Natural killer cell treated with Interleukin-12 subunit alpha and Interleukin-12 subunit beta and Interleukin-15 and Interleukin-18, amount 100 ng/mL, for 72 hours (primary cell): Measurements from ENCODE around the gene S100A14. TPM values are rescaled to one million over a fixed set of nuclear protein-coding genes. Genes with fewer than 3 reads are reported as not detected.

Source experiments
- ATAC-seq, 2 donors: fragments of 150-1000 bp; cut with Tn5 transposase in 1 of 2; sonication (Bioruptor Pico), chemical (Tn5 transposase) in 1 of 2; 2 replicates each; pipeline ENCODE4 v1.10.0; 2021
- DNase-seq: peaks from one replicate; pipeline ENCODE4 v3.0.0; 2022; ENCODE audit warnings: low spot score
- H3K27ac Mint-ChIP-seq, 2 donors: 1 replicate in 1 of 2; 2 replicates in 1 of 2; pipeline ENCODE4 v1.8.0; 2022; ENCODE audit warnings: mixed read lengths in 2 of 2, mild to moderate bottlenecking in 1 of 2, moderate library complexity in 1 of 2
- H3K27me3 Mint-ChIP-seq, 2 donors: 1 replicate in 1 of 2; 2 replicates in 1 of 2; pipeline ENCODE4 v1.8.0; 2022; ENCODE audit warnings: mixed read lengths in 2 of 2
- H3K36me3 Mint-ChIP-seq: one replicate; pipeline ENCODE4 v1.8.0; 2022; ENCODE audit warnings: mixed read lengths
- H3K4me1 Mint-ChIP-seq, 2 donors: 1 replicate in 1 of 2; 2 replicates in 1 of 2; pipeline ENCODE4 v1.8.0; 2022; ENCODE audit warnings: low read depth in 2 of 2, mixed read lengths in 2 of 2, mild to moderate bottlenecking in 1 of 2
- H3K4me3 Mint-ChIP-seq: one replicate; pipeline ENCODE4 v1.8.0; 2022; ENCODE audit warnings: mixed read lengths
- H3K9me3 Mint-ChIP-seq: 2 replicates; pipeline ENCODE4 v1.8.0; 2022; ENCODE audit warnings: mixed read lengths
- total RNA-seq, 2 donors: library from RNA; stranded (reverse); gene quantifications; one replicate each; pipeline ENCODE4 v1.2.3, GENCODE V29; 2022

Gene S100A14
- total RNA-seq, 2 donors from 2014 or later = not detected

DNA sequence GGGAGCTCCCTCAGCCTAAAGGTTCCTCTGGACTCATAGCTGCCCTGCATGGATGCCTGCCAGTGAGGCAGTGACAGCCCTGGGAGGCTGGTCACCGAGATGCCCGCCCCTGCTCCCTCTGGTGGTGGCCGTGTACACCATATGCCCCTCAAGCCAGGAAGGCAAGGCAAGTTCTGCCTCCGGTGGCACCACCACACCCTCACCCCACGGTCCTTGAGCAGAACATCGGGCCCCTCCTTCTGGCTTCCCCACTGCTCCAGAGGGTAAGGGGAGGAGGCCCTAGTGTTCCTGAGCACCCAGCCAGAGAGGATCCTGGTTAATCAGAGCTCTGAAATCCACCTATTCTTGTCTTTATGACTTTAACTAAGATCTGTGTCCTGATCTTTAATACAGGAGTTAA is 1.5 kb upstream of the S100A14 start:
- no peaks in the 10 kb centered on the region for H3K36me3 Mint-ChIP-seq

DNA sequence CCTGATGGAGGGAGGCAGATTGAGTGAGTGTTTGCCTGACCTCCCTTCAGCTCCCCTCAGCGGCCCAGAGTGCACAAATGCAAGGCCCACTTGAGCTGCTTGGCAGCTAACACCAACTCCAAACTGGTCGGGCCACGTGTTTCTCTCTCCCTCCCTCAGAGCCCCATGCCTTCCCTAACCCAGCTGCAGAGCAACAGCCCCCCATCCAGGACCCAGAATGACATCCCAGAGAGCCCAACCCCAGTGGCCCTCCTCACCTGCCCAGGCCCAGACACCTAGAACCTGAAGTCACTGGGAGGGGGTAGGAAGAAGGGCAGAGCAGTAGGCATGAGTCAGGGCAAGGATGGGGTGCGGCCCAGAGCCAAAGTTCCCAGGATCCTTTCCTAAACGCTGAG is 789 bp upstream of the S100A14 start:
- no peak for DNase-seq
- no peaks in the 10 kb centered on the region for H3K9me3 Mint-ChIP-seq
- H3K4me3 Mint-ChIP-seq = no peak overlapping the region
- H3K27me3 Mint-ChIP-seq = no peaks in the 10 kb centered on the region
- no peak for ATAC-seq
- H3K27ac Mint-ChIP-seq = no peak overlapping the region
- H3K4me1 Mint-ChIP-seq = peaks cover 0 to 5% of the 10 kb centered on the region in 2 donors
- no peaks in the 10 kb centered on the region for H3K36me3 Mint-ChIP-seq

More for the DNA sequence above, 1.5 kb upstream of the S100A14 start:
- H3K4me1 Mint-ChIP-seq = peaks cover 0 to 5% of the 10 kb centered on the region in 2 donors
- no peaks in the 10 kb centered on the region for H3K27me3 Mint-ChIP-seq
- DNase-seq (peak; percentile 69), ATAC-seq (peak; percentile 85 to 90)
- no peak overlapping the region for H3K4me3 Mint-ChIP-seq
- H3K27ac Mint-ChIP-seq = peak overlapping the region in 1 of 2 donors; percentile 39
- no peaks in the 10 kb centered on the region for H3K9me3 Mint-ChIP-seq

DNA sequence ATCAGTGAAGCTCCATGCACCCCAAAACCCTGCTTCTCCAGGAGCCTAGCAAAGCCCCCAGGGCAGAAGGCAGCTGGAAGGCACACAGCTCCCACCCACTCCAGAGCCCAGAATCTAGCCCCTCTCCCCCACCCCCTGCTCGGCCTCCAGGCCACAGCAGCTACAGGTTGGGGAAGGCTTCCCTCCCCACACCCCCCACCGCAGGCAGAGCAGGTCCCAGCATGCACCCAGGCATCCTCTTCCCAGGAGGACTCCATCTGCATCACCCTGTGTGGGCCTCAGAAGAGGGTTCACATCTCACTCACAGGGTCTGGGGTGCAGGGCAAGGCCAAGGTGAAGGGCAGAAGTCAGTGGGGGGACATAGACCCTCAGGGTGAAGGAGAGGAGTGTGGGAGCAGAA is 719 bp downstream of the S100A14 start:
- no peaks in the 10 kb centered on the region for H3K9me3 Mint-ChIP-seq
- no peak for ATAC-seq
- peaks cover 0 to 5% of the 10 kb centered on the region in 2 donors for H3K4me1 Mint-ChIP-seq
- no peaks in the 10 kb centered on the region for H3K36me3 Mint-ChIP-seq
- DNase-seq = no peak
- no peak overlapping the region for H3K27ac Mint-ChIP-seq
- no peak overlapping the region for H3K4me3 Mint-ChIP-seq
- H3K27me3 Mint-ChIP-seq = peaks cover 0 to 3% of the 10 kb centered on the region in 2 donors

DNA sequence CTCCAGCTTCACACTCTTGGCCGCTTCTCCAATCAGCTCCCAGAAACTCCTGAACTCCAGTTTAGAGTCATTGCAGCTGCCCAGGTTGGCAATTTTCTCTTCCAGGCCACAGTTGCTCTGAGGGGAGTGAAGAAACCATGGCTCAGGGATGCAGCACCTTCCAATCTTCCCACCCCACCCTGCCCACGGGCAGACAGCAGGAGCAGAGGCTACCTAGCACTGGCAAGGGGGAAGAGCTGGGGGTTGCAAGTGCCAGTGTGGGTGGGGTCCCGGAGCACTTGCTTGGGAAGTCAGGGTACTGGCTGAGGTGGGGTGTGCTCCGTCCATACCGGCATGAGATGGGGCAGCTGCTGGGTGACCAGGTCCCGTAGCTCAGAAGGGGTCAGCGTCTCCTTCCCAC is 1.2 kb downstream of the S100A14 start:
- no peak for ATAC-seq
- Mint-ChIP-seq H3K27me3 (peaks cover 0 to 3% of the 10 kb centered on the region in 2 donors), H3K36me3 (no peaks in the 10 kb centered on the region), H3K4me3 (no peak overlapping the region), H3K4me1 (peaks cover 0 to 5% of the 10 kb centered on the region in 2 donors), H3K9me3 (no peaks in the 10 kb centered on the region), H3K27ac (no peak overlapping the region)
- no peak for DNase-seq

DNA sequence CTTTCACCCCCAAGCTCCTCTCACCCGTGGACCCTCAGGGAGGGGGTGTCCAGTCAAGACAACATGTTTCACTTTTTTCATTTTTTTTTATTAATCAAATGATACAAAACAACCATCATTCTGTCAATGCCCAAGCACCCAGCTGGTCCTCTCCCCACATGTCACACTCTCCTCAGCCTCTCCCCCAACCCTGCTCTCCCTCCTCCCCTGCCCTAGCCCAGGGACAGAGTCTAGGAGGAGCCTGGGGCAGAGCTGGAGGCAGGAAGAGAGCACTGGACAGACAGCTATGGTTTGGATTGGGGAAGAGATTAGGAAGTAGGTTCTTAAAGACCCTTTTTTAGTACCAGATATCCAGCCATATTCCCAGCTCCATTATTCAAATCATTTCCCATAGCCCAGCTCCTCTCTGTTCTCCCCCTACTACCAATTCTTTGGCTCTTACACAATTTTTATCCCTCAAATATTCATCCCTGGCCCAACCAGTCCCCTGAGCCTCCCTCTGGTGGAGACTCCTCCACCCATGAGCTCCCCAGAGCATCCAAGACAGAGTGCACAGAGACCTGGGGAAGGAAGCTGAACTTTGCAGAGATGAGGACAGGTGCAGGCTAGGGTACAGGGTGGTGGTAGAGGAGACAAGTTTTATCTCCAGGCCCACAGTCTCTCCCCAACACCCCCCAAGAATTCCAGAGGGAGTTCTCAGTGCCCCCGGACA is 1.8 kb downstream of the S100A14 start:
- H3K4me1 Mint-ChIP-seq = peaks cover 0 to 5% of the 10 kb centered on the region in 2 donors
- ATAC-seq (no peak), DNase-seq (no peak)
- no peak overlapping the region for H3K27ac Mint-ChIP-seq
- no peaks in the 10 kb centered on the region for H3K9me3 Mint-ChIP-seq
- no peak overlapping the region for H3K4me3 Mint-ChIP-seq
- H3K36me3 Mint-ChIP-seq = no peaks in the 10 kb centered on the region
- H3K27me3 Mint-ChIP-seq = peaks cover 0 to 3% of the 10 kb centered on the region in 2 donors

DNA sequence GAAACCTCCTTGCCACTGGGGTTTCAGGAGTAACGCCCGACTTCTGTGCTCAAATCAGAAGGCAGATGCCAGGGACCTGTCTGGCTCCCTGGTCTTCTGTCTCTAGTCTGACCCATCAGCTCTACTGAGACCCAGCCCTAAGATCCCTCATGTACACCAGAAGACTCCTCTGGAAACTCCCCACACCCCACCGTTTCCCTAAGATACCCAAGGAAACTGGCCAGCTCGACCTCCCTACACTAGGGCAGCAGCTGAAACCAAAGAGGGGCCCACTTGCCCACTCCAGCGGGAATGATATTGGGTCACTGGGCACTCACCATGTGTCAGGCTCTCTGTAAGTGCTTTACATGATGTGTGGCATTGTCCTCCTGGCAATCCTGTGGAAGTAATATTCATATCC is 2.7 kb downstream of the S100A14 start:
- H3K4me3 Mint-ChIP-seq = no peak overlapping the region
- H3K9me3 Mint-ChIP-seq = no peaks in the 10 kb centered on the region
- DNase-seq = no peak
- H3K4me1 Mint-ChIP-seq = peaks cover 0 to 5% of the 10 kb centered on the region in 2 donors
- H3K36me3 Mint-ChIP-seq = no peaks in the 10 kb centered on the region
- H3K27ac Mint-ChIP-seq = no peak overlapping the region
- ATAC-seq = no peak
- peaks cover 0 to 3% of the 10 kb centered on the region in 2 donors for H3K27me3 Mint-ChIP-seq

DNA sequence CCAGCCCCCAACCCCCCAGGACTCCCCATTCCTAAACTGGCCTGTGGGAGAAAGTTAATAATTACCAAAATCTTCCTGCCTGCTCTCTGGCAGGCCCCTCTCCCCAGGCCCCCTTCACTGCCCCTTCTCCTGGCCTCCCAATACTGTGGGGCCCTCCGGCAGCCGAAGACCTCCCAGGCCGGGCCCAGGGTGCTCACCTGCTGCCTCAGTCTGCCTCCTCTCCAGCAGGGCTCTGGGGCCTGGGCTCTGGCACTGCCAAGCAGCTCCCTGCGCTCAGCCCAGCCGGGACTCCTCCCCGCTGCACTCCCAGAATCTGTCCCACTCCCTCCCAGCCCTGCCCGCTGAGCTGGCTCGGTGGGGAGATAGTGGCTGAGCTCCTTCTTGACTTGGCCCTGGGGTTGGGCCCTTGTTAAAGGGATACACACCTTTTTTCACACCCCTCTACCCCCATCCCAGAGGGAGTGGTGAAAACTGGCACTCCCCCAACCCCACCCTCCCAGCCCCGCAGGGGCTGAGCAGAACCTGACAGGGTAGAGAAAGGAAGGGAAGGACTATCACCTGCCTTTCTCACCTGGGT is 3.3 kb downstream of the S100A14 start, which contains the start of gene S100A16:
S100A16 (minus strand) TSS at position 383 of the 577 bp plus-strand sequence. CDS start 4,986 bp downstream, outside the sequence.
- Mint-ChIP-seq H3K4me3 (no peak within 1 kb of the TSS), H3K27ac (no peak within 1 kb of the TSS), H3K4me1 (peaks cover 0 to 4% of the 10 kb centered on the region in 2 donors), H3K27me3 (peaks cover 0 to 3% of the 10 kb centered on the region in 2 donors), H3K36me3 (no peaks in the 10 kb centered on the region), H3K9me3 (no peaks in the 10 kb centered on the region)
- DNase-seq = no peak
- no peak for ATAC-seq

DNA sequence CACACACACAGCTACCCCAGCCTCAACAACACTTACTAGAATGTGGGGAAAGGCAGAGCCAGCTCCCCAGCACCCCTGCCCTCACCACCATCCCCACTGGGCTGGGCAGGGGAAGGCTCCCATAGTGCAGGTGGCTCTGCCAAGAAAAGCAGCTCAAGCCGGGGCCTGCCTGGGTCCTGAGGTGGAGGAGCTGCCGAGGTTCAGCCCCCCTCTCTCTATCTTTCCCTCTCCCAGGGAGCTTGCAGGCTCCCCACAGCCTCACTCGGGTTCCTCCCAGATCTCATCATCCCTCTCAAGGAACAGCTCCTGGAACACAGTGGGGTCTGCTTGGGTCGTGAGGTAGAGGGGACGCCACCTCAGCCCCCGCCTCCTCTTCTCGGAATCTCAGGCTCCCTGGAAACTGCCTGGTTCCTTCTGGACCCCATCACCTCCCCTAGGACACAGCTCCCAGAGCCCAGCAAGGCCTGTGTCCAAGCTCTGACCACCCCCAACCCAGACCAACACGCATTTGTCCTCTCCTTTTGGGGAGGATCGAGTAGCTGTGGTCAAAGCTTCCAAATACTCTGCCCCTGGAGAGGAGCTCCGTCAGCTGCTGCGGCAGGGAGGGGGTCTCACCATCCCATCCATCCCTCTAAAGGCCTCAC is 3.9 kb downstream of the S100A14 start:
- Mint-ChIP-seq H3K27ac (no peak overlapping the region), H3K4me1 (no peaks in the 10 kb centered on the region), H3K9me3 (no peaks in the 10 kb centered on the region), H3K36me3 (no peaks in the 10 kb centered on the region), H3K27me3 (peaks cover 0 to 3% of the 10 kb centered on the region in 2 donors), H3K4me3 (no peak overlapping the region)
- no peak for DNase-seq
- no peak for ATAC-seq

DNA sequence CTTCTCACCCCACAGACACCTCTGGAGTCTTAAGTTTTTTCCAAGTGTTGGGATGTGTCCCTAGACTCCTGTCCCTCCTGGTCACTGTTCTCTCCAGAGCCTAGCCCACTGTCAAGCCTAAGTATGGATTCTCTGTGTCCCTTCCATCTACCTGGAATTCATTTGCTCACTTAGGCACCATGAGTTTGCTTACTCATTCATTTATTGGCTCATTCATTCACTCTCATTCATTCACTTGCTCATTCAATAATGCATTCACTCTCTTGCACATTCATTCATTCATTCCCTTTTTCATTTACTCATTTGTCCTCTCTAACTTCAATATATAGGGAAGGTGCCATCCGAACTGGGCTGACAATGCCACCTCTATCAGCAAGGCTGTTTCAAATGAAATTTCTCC is 4.8 kb downstream of the S100A14 start:
- ATAC-seq (no peak), DNase-seq (no peak)
- peaks cover 0 to 3% of the 10 kb centered on the region in 2 donors for H3K27me3 Mint-ChIP-seq
- no peaks in the 10 kb centered on the region for H3K9me3 Mint-ChIP-seq
- H3K27ac Mint-ChIP-seq = no peak overlapping the region
- no peaks in the 10 kb centered on the region for H3K36me3 Mint-ChIP-seq
- no peaks in the 10 kb centered on the region for H3K4me1 Mint-ChIP-seq
- H3K4me3 Mint-ChIP-seq = no peak overlapping the region

DNA sequence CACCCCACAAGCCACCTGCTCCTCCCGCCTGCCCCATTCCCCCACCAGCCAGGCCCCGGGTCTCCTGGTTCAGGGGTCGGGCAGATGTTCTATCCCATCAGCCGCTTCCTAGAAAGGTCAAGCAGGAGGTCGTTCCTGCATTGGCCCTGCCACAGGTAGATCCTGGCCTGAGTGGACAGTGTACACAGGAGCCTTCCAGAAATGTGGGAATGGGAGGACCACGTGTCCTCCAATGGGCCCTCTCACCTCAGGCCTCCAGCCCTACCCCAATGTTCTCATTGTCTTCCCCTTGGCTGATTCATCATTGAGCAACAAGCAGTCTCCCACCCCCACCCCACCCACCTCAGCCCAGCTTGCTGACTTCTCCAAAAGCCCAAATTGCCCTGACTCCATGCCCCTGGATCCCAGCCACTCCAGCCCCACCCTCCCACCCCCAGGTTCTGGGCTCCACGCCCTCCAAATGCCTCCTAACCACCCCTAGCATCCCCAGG is 5.3 kb downstream of the S100A14 start:
- ATAC-seq (no peak), DNase-seq (no peak)
- Mint-ChIP-seq H3K27ac (no peak overlapping the region), H3K36me3 (no peaks in the 10 kb centered on the region), H3K4me3 (no peak overlapping the region), H3K4me1 (no peaks in the 10 kb centered on the region), H3K9me3 (no peaks in the 10 kb centered on the region), H3K27me3 (peaks cover 0 to 3% of the 10 kb centered on the region in 2 donors)

DNA sequence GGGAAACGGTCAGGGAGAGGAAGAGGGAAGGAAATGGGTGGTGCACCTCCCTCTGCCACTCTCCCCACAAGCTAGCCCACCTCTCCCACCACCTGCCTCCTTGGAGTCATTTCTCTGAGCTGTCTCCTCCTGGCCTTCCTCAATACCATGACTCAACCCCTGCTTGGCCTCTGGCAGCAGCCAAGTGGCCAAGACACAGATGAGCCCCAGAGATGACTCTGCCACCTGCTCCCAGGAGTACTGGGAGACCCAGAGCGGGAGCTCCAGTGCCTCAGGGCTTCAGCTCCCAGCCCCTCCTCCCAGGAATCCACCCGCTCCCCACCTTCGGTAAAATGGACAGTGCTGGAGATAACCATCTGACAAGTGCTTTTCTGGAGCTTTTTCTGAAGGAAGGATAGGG is 5.8 kb downstream of the S100A14 start:
- H3K4me1 Mint-ChIP-seq = no peaks in the 10 kb centered on the region
- no peak overlapping the region for H3K27ac Mint-ChIP-seq
- no peak overlapping the region for H3K4me3 Mint-ChIP-seq
- ATAC-seq (no peak), DNase-seq (no peak)
- H3K36me3 Mint-ChIP-seq = no peaks in the 10 kb centered on the region
- H3K27me3 Mint-ChIP-seq = peaks cover 0 to 3% of the 10 kb centered on the region in 2 donors
- no peaks in the 10 kb centered on the region for H3K9me3 Mint-ChIP-seq

DNA sequence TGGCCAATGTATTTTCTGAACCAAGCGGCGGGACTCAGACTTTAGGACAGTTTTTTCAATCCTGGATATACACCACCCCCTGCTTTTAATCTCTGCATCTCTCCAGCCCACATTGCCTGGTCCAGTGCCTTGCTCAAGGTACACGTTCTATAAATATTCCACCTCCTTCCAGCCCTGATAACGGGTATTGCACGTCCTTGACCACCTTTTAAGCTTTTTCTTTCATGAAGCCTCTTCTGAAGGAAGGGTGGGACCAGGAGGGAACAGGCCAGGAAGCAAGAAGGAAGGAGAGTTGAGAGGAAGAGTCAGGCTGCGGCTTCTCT is 6.6 kb downstream of the S100A14 start:
- H3K9me3 Mint-ChIP-seq = no peaks in the 10 kb centered on the region

DNA sequence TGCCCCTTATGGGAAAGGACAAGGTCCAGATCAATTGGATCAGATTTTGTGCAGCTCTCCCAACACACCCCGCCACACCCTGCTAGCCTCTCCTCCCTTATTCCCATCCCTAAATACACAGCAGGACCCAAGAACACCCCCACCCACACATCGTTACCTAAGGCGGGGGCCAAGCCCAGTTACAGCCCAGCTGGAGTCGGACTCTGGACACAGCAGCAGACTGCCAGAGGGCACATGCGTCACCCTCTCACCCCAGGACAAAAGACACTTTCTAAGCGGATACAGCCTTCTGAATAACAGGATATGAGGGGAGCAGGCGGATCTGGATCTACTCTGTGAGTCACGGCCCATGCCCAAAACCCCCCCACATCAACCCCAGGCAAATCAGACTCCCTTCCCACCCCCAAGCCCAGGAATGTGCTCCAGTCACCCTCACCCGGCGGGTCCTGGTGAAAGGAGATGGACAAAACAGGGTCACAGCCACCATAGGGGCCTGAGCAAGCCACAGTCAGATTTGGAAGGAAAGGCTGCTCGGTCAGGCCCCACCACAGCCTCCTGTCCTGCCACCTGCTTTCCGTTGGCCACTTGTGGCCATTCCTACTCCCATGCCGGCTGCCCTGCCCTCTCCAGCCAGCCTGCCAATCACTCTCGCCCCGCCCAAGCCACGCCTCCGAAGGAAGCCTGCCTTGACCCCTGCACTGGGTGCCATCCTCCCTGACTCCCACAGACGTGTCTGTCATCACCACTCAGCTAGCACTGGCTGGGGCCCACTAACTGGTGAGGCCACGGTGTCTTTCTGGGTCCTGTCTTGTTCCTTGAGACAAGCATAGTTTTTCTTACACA is 7.2 kb downstream of the S100A14 start:
- Mint-ChIP-seq H3K27ac (no peak overlapping the region), H3K4me1 (no peaks in the 10 kb centered on the region), H3K9me3 (no peaks in the 10 kb centered on the region), H3K36me3 (no peaks in the 10 kb centered on the region), H3K27me3 (peaks cover 0 to 6% of the 10 kb centered on the region in 2 donors), H3K4me3 (no peak overlapping the region)
- DNase-seq = no peak
- peak in 1 of 2 donors; percentile 41 for ATAC-seq

More for the DNA sequence above, 6.6 kb downstream of the S100A14 start:
- H3K27me3 Mint-ChIP-seq = peaks cover 0 to 6% of the 10 kb centered on the region in 2 donors
- H3K4me3 Mint-ChIP-seq = no peak overlapping the region
- no peak for ATAC-seq
- no peaks in the 10 kb centered on the region for H3K4me1 Mint-ChIP-seq
- H3K36me3 Mint-ChIP-seq = no peaks in the 10 kb centered on the region
- no peak for DNase-seq
- H3K27ac Mint-ChIP-seq = no peak overlapping the region
